Gastrocnemius medialis (tissue), 4 donors: ENCODE results near the gene OR4D10.

Experiments used
- CTCF ChIP-seq, 5 experiments: fragments of 450-650 bp in 3 of 5; fragments of 200-600 bp in 2 of 5; sonication (generic) in 2 of 5; IDR thresholded peaks in 4 of 5; conservative IDR thresholded peaks in 1 of 5; 1 replicate in 4 of 5; 2 replicates in 1 of 5; pipeline ENCODE4 v1.5.1; 2016 to 2019; ENCODE audit warnings: antibody characterized with exemption in 5 of 5, mild to moderate bottlenecking in 3 of 5, moderate library complexity in 3 of 5
- POLR2A ChIP-seq, 2 donors: fragments of 450-650 bp; IDR thresholded peaks; one replicate each; pipeline ENCODE4 v1.6.1; 2017; ENCODE audit warnings: antibody characterized with exemption in 2 of 2, mild to moderate bottlenecking in 2 of 2, moderate library complexity in 2 of 2

- TF ChIP-seq CTCF (IDR thresholded peaks at IDR 0.05 in 4 of 5, conservative IDR thresholded peaks at IDR 0.05 in 1 of 5) (peak in 3 of 5 experiments; percentile 4 to 49 (median 34)), POLR2A (IDR thresholded peaks at IDR 0.05) (no peak)
These were observed 43.1 kb upstream of the OR4D10 start for GRCh38 chr11:59429924-59430516.
